Inferior parietal cortex (tissue), 1 donor: ENCODE results near the gene TENT5C.

Experiments used
- DNase-seq: peaks from one replicate; pipeline ENCODE4 v3.0.0-alpha.2; 2016; ENCODE audit errors: extremely low spot score

The TENT5C gene

GRCh38 chr1:117676615-117677130 lies 70.8 kb downstream of the TENT5C start:
- DNase-seq, result no peak
